H1 (cell line): ENCODE data around the gene ARSB. TPM values are rescaled to one million over a fixed set of nuclear protein-coding genes. Genes with fewer than 3 reads are reported as not detected.

ENCODE experiments used
- CTCF ChIA-PET: fragments of 300-600 bp; sonication (Branson Sonifier 250); formaldehyde crosslinking; loops from one replicate; lab custom pipeline; 2021; ENCODE audit not compliant: partially characterized antibody; lab: Charles Lee
- POLR2A ChIA-PET: fragments of 300-600 bp; sonication (Branson Sonifier 250); formaldehyde crosslinking; loops from one replicate; lab custom pipeline; 2021; ENCODE audit warnings: inconsistent platforms; ENCODE audit not compliant: partially characterized antibody; lab: Charles Lee
- DNase-seq, 2 experiments: peaks; one replicate each; pipeline versions ENCODE4 v3.0.0 to v3.0.0-alpha.2; 2010 to 2022; ENCODE audit warnings: low spot score in 2 of 2, low read depth in 1 of 2, mixed read lengths in 1 of 2
- FAIRE-seq: peaks from 2 replicates; lab custom pipeline; 2011; peaks lifted over from hg19 to GRCh38; lab: Jason Lieb, UNC
- H2AFZ ChIP-seq: 2 replicates; pipeline ENCODE4 v1.8.1; 2012; ENCODE audit warnings: low read length, inconsistent platforms
- H2AK5ac ChIP-seq: 2 replicates; pipeline ENCODE4 v1.6.1; 2013; ENCODE audit warnings: low read depth, low read length
- H2BK120ac ChIP-seq: replicated peaks from 2 replicates; pipeline ENCODE3; 2013; ENCODE audit warnings: low read depth, low read length, inconsistent platforms
- H2BK12ac ChIP-seq: 2 replicates; pipeline ENCODE4 v1.6.1; 2013; ENCODE audit warnings: low read depth, low read length
- H2BK15ac ChIP-seq: 2 replicates; pipeline ENCODE4 v1.6.1; 2013; ENCODE audit warnings: low read length
- H2BK20ac ChIP-seq: 2 replicates; pipeline ENCODE4 v1.6.1; 2013; ENCODE audit warnings: low read length
- H2BK5ac ChIP-seq: 2 replicates; pipeline ENCODE4 v1.6.1; 2013; ENCODE audit warnings: low read depth, low read length
- H3K14ac ChIP-seq: 2 replicates; pipeline ENCODE4 v1.6.1; 2013; ENCODE audit warnings: inconsistent platforms; ENCODE audit not compliant: insufficient read length
- H3K18ac ChIP-seq: 2 replicates; pipeline ENCODE4 v1.6.1; 2013; ENCODE audit warnings: low read length; ENCODE audit errors: extremely low read depth
- H3K23ac ChIP-seq: 2 replicates; pipeline ENCODE4 v1.6.1; 2013; ENCODE audit warnings: inconsistent platforms; ENCODE audit not compliant: insufficient read length
- H3K23me2 ChIP-seq: 2 replicates; pipeline ENCODE4 v1.6.1; 2013; ENCODE audit warnings: low read depth, low read length
- H3K27ac ChIP-seq: 2 replicates; pipeline ENCODE4 v1.6.1; 2011; ENCODE audit warnings: low read depth, low read length, inconsistent platforms
- H3K27me3 ChIP-seq, 4 experiments: replicated peaks in 1 of 4; 1 replicate in 1 of 4; 2 replicates in 3 of 4; pipeline versions ENCODE4 v1.6.1 to v1.8.1; 2011 to 2013; ENCODE audit warnings: low read length in 3 of 4, mild to moderate bottlenecking in 3 of 4, inconsistent platforms in 2 of 4, mixed read lengths in 2 of 4, moderate library complexity in 1 of 4; ENCODE audit not compliant: control insufficient read depth in 3 of 4, insufficient read depth in 3 of 4; ENCODE audit errors: extremely low read depth in 1 of 4
- H3K36me3 ChIP-seq, 4 experiments: 2 replicates each; pipeline versions ENCODE4 v1.6.1 to v1.8.1; 2011 to 2013; ENCODE audit warnings: mild to moderate bottlenecking in 4 of 4, low read length in 3 of 4, moderate library complexity in 2 of 4, control low read depth in 1 of 4, inconsistent platforms in 1 of 4; ENCODE audit not compliant: insufficient read depth in 4 of 4, control insufficient read depth in 2 of 4
- H3K4ac ChIP-seq: replicated peaks from 2 replicates; pipeline ENCODE3; 2013; ENCODE audit warnings: low read length, low read depth, mixed read lengths, inconsistent platforms; ENCODE audit not compliant: insufficient read length
- H3K4me1 ChIP-seq, 4 experiments: replicated peaks in 1 of 4; 1 replicate in 1 of 4; 2 replicates in 3 of 4; pipeline versions ENCODE4 v1.6.1 to v1.8.1; 2011 to 2013; ENCODE audit warnings: low read length in 3 of 4, inconsistent platforms in 2 of 4, mixed read lengths in 1 of 4; ENCODE audit not compliant: insufficient read depth in 4 of 4, control insufficient read depth in 3 of 4
- H3K4me2 ChIP-seq, 2 experiments: 2 replicates each; pipeline versions ENCODE4 v1.6.1 to v1.8.1; 2011 to 2013; ENCODE audit warnings: low read depth in 2 of 2, low read length in 2 of 2, control low read depth in 1 of 2, inconsistent platforms in 1 of 2, mild to moderate bottlenecking in 1 of 2; ENCODE audit not compliant: insufficient read depth in 1 of 2
- H3K4me3 ChIP-seq, 4 experiments: fragments of 200-600, 300-600 bp in 1 of 4; sonication (generic), shearing (Covaris generic), sonication (Bioruptor Twin) in 1 of 4; 2 replicates each; pipeline versions ENCODE4 v1.5.1 to v1.8.1; 2011 to 2016; ENCODE audit warnings: low read length in 4 of 4, low read depth in 3 of 4, control low read depth in 2 of 4, inconsistent platforms in 2 of 4, mild to moderate bottlenecking in 2 of 4, mixed read lengths in 1 of 4, moderate library complexity in 1 of 4; ENCODE audit not compliant: insufficient read depth in 2 of 4; ENCODE audit errors: extremely low read depth in 1 of 4
- H3K56ac ChIP-seq: replicated peaks from 2 replicates; pipeline ENCODE3; 2013; ENCODE audit warnings: low read depth, mild to moderate bottlenecking, mixed read lengths, low read length, inconsistent platforms; ENCODE audit not compliant: insufficient read length
- H3K79me1 ChIP-seq: 2 replicates; pipeline ENCODE4 v1.6.1; 2013; ENCODE audit warnings: low read depth, low read length, control low read depth
- H3K79me2 ChIP-seq, 2 experiments: 2 replicates each; pipeline versions ENCODE4 v1.6.1 to v1.8.1; 2012 to 2013; ENCODE audit warnings: low read length in 2 of 2, mild to moderate bottlenecking in 2 of 2, inconsistent platforms in 1 of 2; ENCODE audit not compliant: insufficient read depth in 2 of 2, control insufficient read depth in 1 of 2
- H3K9ac ChIP-seq, 4 experiments: replicated peaks in 1 of 4; 1 replicate in 1 of 4; 2 replicates in 3 of 4; pipeline versions ENCODE4 v1.6.1 to v1.8.1; 2011 to 2013; ENCODE audit warnings: low read depth in 3 of 4, low read length in 3 of 4, control low read depth in 2 of 4, mild to moderate bottlenecking in 2 of 4, moderate library complexity in 2 of 4, inconsistent platforms in 1 of 4; ENCODE audit errors: extremely low read depth in 1 of 4
- H3K9me3 ChIP-seq, 2 experiments: 2 replicates each; pipeline versions ENCODE4 v1.6.1 to v1.8.1; 2012 to 2013; ENCODE audit warnings: mild to moderate bottlenecking in 2 of 2, moderate library complexity in 2 of 2, control low read depth in 1 of 2, inconsistent platforms in 1 of 2, low read depth in 1 of 2, low read length in 1 of 2, mixed read lengths in 1 of 2; ENCODE audit not compliant: insufficient read depth in 2 of 2
- H4K20me1 ChIP-seq, 2 experiments: replicated peaks in 1 of 2; 2 replicates each; pipeline versions ENCODE3 to v1.8.1; 2011 to 2013; ENCODE audit warnings: inconsistent platforms in 2 of 2, low read length in 2 of 2, mild to moderate bottlenecking in 1 of 2; ENCODE audit not compliant: insufficient read depth in 2 of 2, control insufficient read depth in 1 of 2
- H4K5ac ChIP-seq: 2 replicates; pipeline ENCODE4 v1.6.1; 2013; ENCODE audit warnings: low read length, low read depth, mixed read lengths, inconsistent platforms; ENCODE audit not compliant: insufficient read length
- H4K8ac ChIP-seq: 2 replicates; pipeline ENCODE4 v1.8.0; 2013; ENCODE audit warnings: mild to moderate bottlenecking, moderate library complexity, low read length, inconsistent platforms; ENCODE audit not compliant: insufficient read depth; ENCODE audit errors: extremely low read depth
- H4K91ac ChIP-seq: replicated peaks from 2 replicates; pipeline ENCODE3; 2013; ENCODE audit warnings: low read length, mixed read lengths, inconsistent platforms; ENCODE audit not compliant: insufficient read length
- BRCA1 ChIP-seq: IDR thresholded peaks from 2 replicates; pipeline ENCODE4 v1.6.1; 2012; ENCODE audit warnings: low read depth, low read length, improper control_type of control experiment
- CBX5 ChIP-seq: fragments of 300-800, 300-1000 bp; sonication (generic); IDR thresholded peaks from 2 replicates; pipeline ENCODE4 v1.7.1; 2016; ENCODE audit warnings: antibody characterized with exemption, low read length, low read depth
- CHD1 ChIP-seq: IDR thresholded peaks from 2 replicates; pipeline ENCODE4 v1.6.1; 2012; ENCODE audit warnings: low read depth, low read length, improper control_type of control experiment
- CTBP2 ChIP-seq: IDR thresholded peaks from 2 replicates; pipeline ENCODE4 v1.7.0; 2011; ENCODE audit warnings: borderline replicate concordance, mild to moderate bottlenecking, moderate library complexity, mixed read lengths, low read length; ENCODE audit not compliant: insufficient read depth, insufficient read length
- GTF2F1 ChIP-seq: IDR thresholded peaks from 2 replicates; pipeline ENCODE4 v1.6.1; 2012; ENCODE audit warnings: low read depth, low read length, improper control_type of control experiment, borderline replicate concordance
- PHF8 ChIP-seq: fragments of 200-600 bp; sonication (generic); conservative IDR thresholded peaks from 2 replicates; pipeline ENCODE4 v1.7.1; 2012; ENCODE audit warnings: low read depth, mild to moderate bottlenecking, inconsistent platforms, low read length, moderate library complexity
- POU5F1 ChIP-seq: IDR thresholded peaks from 2 replicates; pipeline ENCODE4 v1.6.1; 2011; ENCODE audit warnings: low read depth, mild to moderate bottlenecking, low read length, moderate library complexity
- SP2 ChIP-seq: IDR thresholded peaks from 2 replicates; pipeline ENCODE4 v1.6.1; 2012; ENCODE audit warnings: mild to moderate bottlenecking, low read length, inconsistent platforms
- TEAD4 ChIP-seq: IDR thresholded peaks from 2 replicates; pipeline ENCODE4 v1.6.1; 2012; ENCODE audit warnings: low read depth, low read length, inconsistent platforms, mixed read lengths
- ZNF274 ChIP-seq: IDR thresholded peaks from 2 replicates; pipeline ENCODE4 v1.7.0; 2012; ENCODE audit warnings: low read length, borderline replicate concordance; ENCODE audit errors: extremely low read depth
- WGBS, 2 experiments: shearing (Covaris generic) in 1 of 2; methylation state at CpG; one replicate each; pipeline versions ENCODE4 v1.1.6 to v1.1.7; 2013 to 2015; ENCODE audit warnings: low lambda C conversion rate in 2 of 2, mixed read lengths in 2 of 2, inconsistent platforms in 1 of 2, low coverage in 1 of 2, missing lambda C conversion rate in 1 of 2; ENCODE audit not compliant: insufficient replicate concordance in 2 of 2, insufficient coverage in 1 of 2, insufficient read length in 1 of 2; ENCODE audit errors: extremely low coverage in 1 of 2, missing lambda C conversion rate in 1 of 2; 5-methylcytosine and 5-hydroxymethylcytosine counted together
- polyA plus RNA-seq, 7 experiments: library from polyadenylated mRNA; depleted of rRNA in 3 of 7; stranded (reverse) in 5 of 7; unstranded in 2 of 7; fragments of >200 nt in 5 of 7; fragments of 200-250 nt in 2 of 7; gene quantifications; 1 replicate in 5 of 7; 2 replicates in 1 of 7; 4 replicates in 1 of 7; pipeline versions ENCODE4 v1.2.1 to v1.2.3, GENCODE V29; 2011 to 2013; ENCODE audit warnings: missing spikeins in 2 of 7, mixed read lengths in 2 of 7
- total RNA-seq: library from RNA; stranded (reverse); fragmentation: NEBNext Ultra II Directional; extraction: Animal tissue kit (Norgen Biotek cat#: 25700); gene quantifications from 2 replicates; pipeline ENCODE4 v1.2.1, GENCODE V29; 2021
- TF ChIP-seq, protein P1 (sequence below): IDR thresholded peaks from 2 replicates; pipeline ENCODE4 v1.6.1; 2011; ENCODE audit warnings: low read length, improper control_type of control experiment

The ARSB gene
- total and polyA plus RNA-seq, 2 of the 8 experiments (the other 6 are each of a cell fraction or from before 2014, with no cell fraction given), result 6.4 to 13.9 TPM

DNA sequence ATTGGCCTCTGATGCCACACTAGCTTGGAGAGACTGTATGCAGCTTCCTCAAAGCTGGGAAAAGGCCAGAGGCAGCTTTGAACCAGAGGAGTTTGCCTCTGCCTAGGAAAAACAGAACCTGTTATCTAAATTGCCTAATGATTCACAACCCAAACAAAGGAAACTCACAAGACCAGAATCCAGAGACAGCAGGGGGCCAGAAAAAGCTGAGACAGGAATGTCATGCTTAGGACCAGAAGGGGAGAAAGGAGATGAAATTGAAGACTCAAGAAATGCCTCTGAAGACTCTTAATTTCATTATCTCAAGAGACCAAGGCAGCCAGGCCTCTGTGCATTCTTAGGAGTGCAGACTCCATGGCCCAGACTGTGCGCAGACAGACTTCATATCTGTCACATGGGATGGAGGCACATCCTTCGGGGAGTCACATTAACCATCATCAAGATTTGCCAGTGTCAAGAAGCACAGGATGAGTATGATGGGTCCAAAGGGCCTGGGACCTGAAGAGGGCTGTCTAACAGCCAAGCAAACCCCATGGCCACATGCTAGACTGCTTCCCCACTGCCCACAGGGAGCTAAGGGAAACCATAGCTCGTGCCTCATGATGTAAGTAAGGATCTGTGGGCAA, 57.3 kb downstream of the ARSB start:
- no peak overlapping the region for H2BK15ac ChIP-seq
- H4K91ac ChIP-seq, result peak overlapping the region; percentile 97
- no peak overlapping the region for H3K14ac ChIP-seq
- peak; percentile 71 for FAIRE-seq
- CTCF ChIA-PET, result interaction anchor here (0.6 to 1.8 kb wide), 5 partner anchors 14 to 92 kb away, joined by 3 to 6 read pairs (median 4); no protein-coding TSS in a partner anchor
- H3K27ac ChIP-seq, result peak overlapping the region; percentile 55; the same call in 1 of the 2 replicates
- H2BK5ac ChIP-seq, result peak overlapping the region; percentile 20; the same call in 1 of the 2 replicates
- H4K5ac ChIP-seq, result no peak overlapping the region
- no peak overlapping the region for H3K9ac ChIP-seq
- H2BK12ac ChIP-seq, result peak overlapping the region; percentile 89
- POLR2A ChIA-PET, result interaction anchor here (1.1 kb wide), 1 partner anchor 20 kb away, joined by 4 read pairs; no protein-coding TSS in a partner anchor
- H2AFZ ChIP-seq, result no peak overlapping the region
- no peaks in the 10 kb centered on the region for H3K79me1 ChIP-seq
- no peaks in the 10 kb centered on the region for H3K27me3 ChIP-seq
- no peaks in the 10 kb centered on the region for H4K20me1 ChIP-seq
- H2BK20ac ChIP-seq, result peak overlapping the region; percentile 99
- no peak overlapping the region for H4K8ac ChIP-seq
- peak overlapping the region; percentile 18 for H2BK120ac ChIP-seq
- no peaks in the 10 kb centered on the region for H3K36me3 ChIP-seq
- H3K9me3 ChIP-seq, result no peaks in the 10 kb centered on the region
- H3K56ac ChIP-seq, result no peak overlapping the region
- peaks cover 0 to 18% (median 6%) of the 10 kb centered on the region in 4 experiments; a peak in 5 of 7 replicates for H3K4me1 ChIP-seq
- DNase-seq, result peak; percentile 57 to 65
- no peak overlapping the region for H3K23ac ChIP-seq
- H3K4me2 ChIP-seq, result peak overlapping the region; percentile 26 to 50; a peak in 3 of 4 replicates
- no peaks in the 10 kb centered on the region for H3K23me2 ChIP-seq
- peak overlapping the region; percentile 72 for H3K18ac ChIP-seq
- no peak overlapping the region for H3K4me3 ChIP-seq
- peak overlapping the region; percentile 2; the same call in 1 of the 2 replicates for H2AK5ac ChIP-seq
- no peak overlapping the region for H3K4ac ChIP-seq
- no peaks in the 10 kb centered on the region for H3K79me2 ChIP-seq
- WGBS, 2 experiments, result 83% methylated on average over 3 of the region's 3 CpGs; no CpG with 5 or more reads in 1 of the 2 experiments
- TF ChIP-seq PHF8 (no peak), GTF2F1 (no peak), SP2 (no peak), CHD1 (no peak), POU5F1 (0 out of 2 replicates have a peak, but pooled peaks have one; percentile 20), CTBP2 (no peak), CBX5 (no peak), TEAD4 (peak; percentile 84), BRCA1 (no peak), ZNF274 (no peak)
- TF ChIP-seq, protein P1, sequence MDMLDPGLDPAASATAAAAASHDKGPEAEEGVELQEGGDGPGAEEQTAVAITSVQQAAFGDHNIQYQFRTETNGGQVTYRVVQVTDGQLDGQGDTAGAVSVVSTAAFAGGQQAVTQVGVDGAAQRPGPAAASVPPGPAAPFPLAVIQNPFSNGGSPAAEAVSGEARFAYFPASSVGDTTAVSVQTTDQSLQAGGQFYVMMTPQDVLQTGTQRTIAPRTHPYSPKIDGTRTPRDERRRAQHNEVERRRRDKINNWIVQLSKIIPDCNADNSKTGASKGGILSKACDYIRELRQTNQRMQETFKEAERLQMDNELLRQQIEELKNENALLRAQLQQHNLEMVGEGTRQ, result no peak
